Rectal smooth muscle tissue (tissue), 1 donor: ENCODE results near the gene SCN2B.

Experiments used
- H3K27ac ChIP-seq: one replicate; pipeline ENCODE4 v1.7.0; 2013; ENCODE audit warnings: low read depth, low read length, inconsistent platforms
- H3K27me3 ChIP-seq: one replicate; pipeline ENCODE4 v1.7.0; 2013; ENCODE audit warnings: low read length; ENCODE audit not compliant: control insufficient read depth, insufficient read depth
- H3K36me3 ChIP-seq: one replicate; pipeline ENCODE4 v1.7.0; 2013; ENCODE audit warnings: low read length; ENCODE audit not compliant: control insufficient read depth, insufficient read depth
- H3K4me1 ChIP-seq: one replicate; pipeline ENCODE4 v1.7.0; 2013; ENCODE audit warnings: low read length; ENCODE audit not compliant: control insufficient read depth, insufficient read depth
- H3K4me3 ChIP-seq: one replicate; pipeline ENCODE4 v1.7.0; 2013; ENCODE audit warnings: low read length
- H3K9ac ChIP-seq: one replicate; pipeline ENCODE4 v1.7.0; 2013; ENCODE audit warnings: low read length

Gene SCN2B

DNA sequence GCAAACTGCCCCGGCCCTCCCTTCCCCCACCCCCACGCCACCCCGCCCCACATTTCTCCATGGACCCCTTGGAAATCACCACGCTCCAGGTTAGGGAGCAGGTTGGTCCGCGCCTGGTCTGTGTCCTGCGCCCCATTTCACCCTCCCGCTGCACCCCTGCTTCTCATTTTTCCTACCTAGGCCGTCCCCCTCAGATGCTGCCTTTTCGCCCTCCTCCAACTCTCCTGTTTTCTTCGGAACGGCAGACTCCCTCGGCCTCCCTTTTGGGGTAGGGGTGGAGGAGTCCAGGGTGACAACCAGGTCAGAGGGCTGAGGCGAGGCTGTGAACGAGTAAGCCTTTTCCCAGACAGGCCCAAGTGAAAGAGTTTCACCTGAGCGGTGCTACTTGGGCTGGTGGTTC lies 22.9 kb downstream of the SCN2B start:
- Histone ChIP-seq H3K4me1 (no peaks in the 10 kb centered on the region), H3K4me3 (no peak overlapping the region), H3K27me3 (peaks cover 44% of the 10 kb centered on the region), H3K9ac (no peak overlapping the region), H3K36me3 (no peaks in the 10 kb centered on the region), H3K27ac (no peak overlapping the region)

DNA sequence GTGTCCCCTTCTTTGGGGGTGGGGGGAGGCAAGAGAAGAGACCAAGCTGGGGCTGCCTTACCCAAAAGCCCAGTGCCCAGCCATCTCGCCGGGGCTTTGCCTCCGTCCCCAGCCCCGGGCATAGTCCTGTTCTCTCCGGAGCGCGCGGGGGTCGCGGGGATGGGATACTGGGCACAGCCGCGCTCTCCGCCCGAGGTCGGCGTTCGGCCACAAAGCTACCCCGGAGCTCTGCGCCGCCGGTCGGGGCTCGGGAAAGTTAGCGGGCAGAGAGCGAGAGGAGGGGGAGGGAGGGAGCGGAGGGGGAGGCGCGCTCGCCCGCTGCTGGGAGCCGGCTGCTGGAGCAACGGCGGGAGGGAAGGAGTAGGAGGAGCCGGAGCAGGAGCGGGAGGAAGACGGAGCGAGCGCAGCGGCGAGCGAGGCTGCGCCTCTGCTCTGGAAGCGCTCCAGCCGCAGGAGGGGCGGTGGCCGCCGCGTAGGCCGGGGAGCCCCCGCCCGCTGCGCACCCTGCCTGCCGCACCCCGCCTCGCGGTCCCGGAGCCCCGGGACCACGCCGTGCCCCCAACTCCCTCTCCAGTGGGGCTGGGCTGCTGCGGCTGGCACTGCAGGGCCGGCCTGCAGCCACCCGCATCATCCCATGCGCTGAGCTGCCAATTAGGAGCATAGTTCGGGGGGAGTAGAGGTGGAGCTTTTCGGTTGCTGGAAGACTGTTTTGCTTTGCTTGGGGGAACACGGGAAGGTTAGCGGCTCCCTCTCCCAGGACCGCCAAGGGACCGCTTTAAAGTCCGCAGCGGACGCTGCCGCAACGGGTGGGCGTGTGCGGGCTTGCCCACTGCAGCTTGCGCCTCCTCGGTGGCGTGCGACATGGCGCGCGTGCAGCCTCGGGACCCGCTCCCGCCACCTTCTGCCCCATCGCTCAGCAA lies 23.6 kb downstream of the SCN2B start, which contains the start of gene SCN4B:
Gene SCN4B (minus strand): TSS at position 272 of the 920 bp plus-strand sequence. CDS start 150 bp downstream, at position 122.
- Histone ChIP-seq H3K9ac (no peak within 1 kb of the TSS), H3K27ac (no peak within 1 kb of the TSS), H3K27me3 (peaks cover 43% of the 10 kb centered on the region), H3K4me1 (no peaks in the 10 kb centered on the region), H3K4me3 (peak within 1 kb of the TSS; percentile 56), H3K36me3 (no peaks in the 10 kb centered on the region)

- Histone ChIP-seq H3K27ac (no peak overlapping the region), H3K36me3 (no peaks in the 10 kb centered on the region), H3K9ac (no peak overlapping the region), H3K4me3 (peak overlapping the region; percentile 56), H3K4me1 (no peaks in the 10 kb centered on the region), H3K27me3 (peaks cover 40% of the 10 kb centered on the region)
These were observed 24.4 kb downstream of the SCN2B start for GRCh38 chr11:118152020-118152551.

GRCh38 chr11:118151431-118151830 lies 25.0 kb downstream of the SCN2B start:
- Histone ChIP-seq H3K27ac (no peak overlapping the region), H3K4me1 (no peaks in the 10 kb centered on the region), H3K9ac (no peak overlapping the region), H3K4me3 (no peak overlapping the region), H3K27me3 (peaks cover 41% of the 10 kb centered on the region), H3K36me3 (no peaks in the 10 kb centered on the region)

GRCh38 chr11:118149493-118149892 lies 26.9 kb downstream of the SCN2B start:
- Histone ChIP-seq H3K4me3 (no peak overlapping the region), H3K27me3 (peaks cover 30% of the 10 kb centered on the region), H3K36me3 (no peaks in the 10 kb centered on the region), H3K27ac (no peak overlapping the region), H3K9ac (no peak overlapping the region), H3K4me1 (no peaks in the 10 kb centered on the region)

- no peak overlapping the region for H3K9ac ChIP-seq
These were observed 27.6 kb downstream of the SCN2B start for GRCh38 chr11:118148856-118149255.

DNA sequence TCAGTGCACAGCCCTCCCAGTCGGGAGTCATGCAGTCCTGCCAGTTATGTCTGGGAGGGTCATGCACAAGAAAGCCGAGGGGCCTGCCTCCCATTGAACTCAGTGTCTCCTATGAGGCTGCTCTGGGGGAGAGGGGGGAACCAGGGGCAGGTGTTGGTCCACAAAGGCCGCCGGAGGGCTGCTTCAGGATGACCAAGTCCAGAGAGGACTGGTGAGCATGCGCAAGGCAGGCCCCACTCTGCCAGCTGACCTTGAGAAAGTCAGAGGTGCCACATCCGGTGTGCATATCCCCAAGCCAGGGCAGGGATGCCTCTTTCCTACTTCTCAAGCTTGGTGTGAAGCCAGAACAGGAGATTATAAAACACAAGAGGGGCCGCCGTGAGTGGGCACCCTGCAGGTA lies 28.2 kb downstream of the SCN2B start:
- H3K36me3 ChIP-seq: no peaks in the 10 kb centered on the region
- peaks cover 20% of the 10 kb centered on the region for H3K27me3 ChIP-seq
- no peak overlapping the region for H3K27ac ChIP-seq
- no peak overlapping the region for H3K9ac ChIP-seq
- H3K4me1 ChIP-seq: no peaks in the 10 kb centered on the region
- no peak overlapping the region for H3K4me3 ChIP-seq

More at GRCh38 chr11:118148856-118149255, 27.6 kb downstream of the SCN2B start:
- Histone ChIP-seq H3K36me3 (no peaks in the 10 kb centered on the region), H3K27ac (no peak overlapping the region), H3K4me3 (no peak overlapping the region), H3K27me3 (peaks cover 25% of the 10 kb centered on the region), H3K4me1 (no peaks in the 10 kb centered on the region)

- Histone ChIP-seq H3K36me3 (no peaks in the 10 kb centered on the region), H3K9ac (no peak overlapping the region)
These were observed 28.9 kb downstream of the SCN2B start for GRCh38 chr11:118147502-118147901.

GRCh38 chr11:118146554-118146953 lies 29.9 kb downstream of the SCN2B start:
- Histone ChIP-seq H3K36me3 (no peaks in the 10 kb centered on the region), H3K4me3 (no peak overlapping the region), H3K27ac (no peak overlapping the region), H3K9ac (no peak overlapping the region), H3K27me3 (peaks cover 12% of the 10 kb centered on the region), H3K4me1 (no peaks in the 10 kb centered on the region)

More at GRCh38 chr11:118147502-118147901, 28.9 kb downstream of the SCN2B start:
- Histone ChIP-seq H3K27me3 (peaks cover 14% of the 10 kb centered on the region), H3K4me1 (no peaks in the 10 kb centered on the region), H3K4me3 (no peak overlapping the region), H3K27ac (no peak overlapping the region)

GRCh38 chr11:118145285-118146227 lies 30.9 kb downstream of the SCN2B start:
- Histone ChIP-seq H3K27ac (no peak overlapping the region), H3K36me3 (no peaks in the 10 kb centered on the region), H3K4me3 (peak overlapping the region; percentile 75), H3K4me1 (no peaks in the 10 kb centered on the region), H3K9ac (no peak overlapping the region), H3K27me3 (peaks cover 13% of the 10 kb centered on the region)

DNA sequence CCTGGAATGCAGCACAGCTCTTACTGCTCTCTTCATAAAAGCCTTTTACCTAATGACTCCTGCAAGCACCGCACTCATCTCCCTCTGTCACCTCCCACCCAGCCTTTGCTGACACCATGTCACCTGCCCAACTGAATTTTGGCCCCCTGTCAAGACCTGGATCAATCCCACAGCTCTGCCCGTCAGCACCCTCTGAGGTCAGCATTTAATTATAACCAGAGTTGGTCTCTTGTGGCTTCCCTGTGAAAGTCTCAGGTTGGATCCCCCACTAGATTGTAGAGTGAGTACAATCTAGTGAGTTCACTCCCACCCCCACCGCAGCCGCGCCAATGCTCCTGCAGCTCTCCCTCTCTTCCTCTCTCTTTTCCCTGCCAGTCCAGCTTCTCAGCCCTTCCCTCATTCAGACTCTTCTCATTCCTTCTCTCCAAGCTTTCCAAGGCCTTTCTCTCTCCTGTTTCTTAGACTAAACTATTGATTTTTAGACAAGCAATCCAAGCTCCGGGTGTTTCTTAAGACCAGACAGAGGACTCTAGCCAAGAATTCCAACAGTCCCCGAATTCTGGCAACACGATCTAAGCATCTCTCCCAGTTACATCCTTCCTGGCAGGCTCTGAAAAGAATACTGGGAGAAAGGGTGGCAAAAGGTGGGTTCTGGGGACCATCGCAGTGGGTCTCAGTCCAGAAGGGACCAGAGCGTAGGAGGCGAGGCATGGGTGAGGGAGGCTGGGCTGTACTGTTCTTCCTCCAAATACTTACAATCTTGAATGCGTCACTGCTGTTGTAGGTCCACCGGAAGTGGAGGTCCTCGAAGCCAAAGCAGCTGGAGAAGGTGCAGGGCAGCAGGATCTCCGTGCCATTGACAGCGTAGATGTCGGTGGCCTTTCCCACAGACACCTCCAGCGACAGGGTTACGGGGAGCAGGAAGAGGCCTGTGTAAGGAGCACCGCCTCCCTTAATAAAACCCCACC lies 31.9 kb downstream of the SCN2B start:
- no peaks in the 10 kb centered on the region for H3K36me3 ChIP-seq
- H3K27ac ChIP-seq: no peak overlapping the region
- H3K4me3 ChIP-seq: no peak overlapping the region
- H3K4me1 ChIP-seq: no peaks in the 10 kb centered on the region
- H3K9ac ChIP-seq: no peak overlapping the region
- H3K27me3 ChIP-seq: peaks cover 13% of the 10 kb centered on the region
